CD14-positive monocyte (primary cell): ENCODE data around the gene BAZ1B. TPM values are rescaled to one million over a fixed set of nuclear protein-coding genes. Genes with fewer than 3 reads are reported as not detected.
"Not testable (repeated sequence)": the region's sequence is repeated elsewhere in the genome, so short reads cannot be mapped to it uniquely, and the experiment has no call there.

Experiments
- DNase-seq, 3 donors: peaks; one replicate each; pipeline ENCODE4 v3.0.0-alpha.2; 2011 to 2022
- H2AFZ ChIP-seq: 2 replicates; pipeline ENCODE4 v1.6.0; 2012; ENCODE audit warnings: mild to moderate bottlenecking, low read depth, low read length, inconsistent platforms; ENCODE audit not compliant: insufficient read depth, poor library complexity, severe bottlenecking
- H3K27ac ChIP-seq, 2 donors: 1 replicate in 1 of 2; 2 replicates in 1 of 2; pipeline ENCODE4 v1.5.1; 2012 to 2013; ENCODE audit warnings: low read length in 2 of 2, control low read depth in 1 of 2, inconsistent platforms in 1 of 2, low read depth in 1 of 2, mild to moderate bottlenecking in 1 of 2
- H3K27me3 ChIP-seq, 2 donors: one replicate each; pipeline versions ENCODE4 v1.6.0 to v1.6.1; 2011 to 2013; ENCODE audit warnings: low read length in 2 of 2; ENCODE audit not compliant: control insufficient read depth in 2 of 2, insufficient read depth in 2 of 2
- H3K36me3 ChIP-seq, 2 donors: replicated peaks in 1 of 2; 1 replicate in 1 of 2; 2 replicates in 1 of 2; pipeline versions ENCODE4 v1.5.1 to v1.6.1; 2012 to 2013; ENCODE audit warnings: low read length in 2 of 2, control low read depth in 1 of 2, inconsistent platforms in 1 of 2, mild to moderate bottlenecking in 1 of 2; ENCODE audit not compliant: insufficient read depth in 2 of 2, control insufficient read depth in 1 of 2
- H3K4me1 ChIP-seq, 2 donors: 1 replicate in 1 of 2; 2 replicates in 1 of 2; pipeline versions ENCODE4 v1.5.1 to v1.6.1; 2012 to 2013; ENCODE audit warnings: low read length in 2 of 2, control low read depth in 1 of 2, inconsistent platforms in 1 of 2, mild to moderate bottlenecking in 1 of 2, moderate library complexity in 1 of 2; ENCODE audit not compliant: insufficient read depth in 2 of 2, control insufficient read depth in 1 of 2
- H3K4me2 ChIP-seq: replicated peaks from 2 replicates; pipeline ENCODE3; 2012; ENCODE audit warnings: low read length, moderate library complexity, mild to moderate bottlenecking; ENCODE audit not compliant: poor library complexity, severe bottlenecking; ENCODE audit errors: extremely low read depth
- H3K4me3 ChIP-seq, 3 experiments: fragments of 200-600 bp in 1 of 3; sonication (generic) in 1 of 3; replicated peaks in 1 of 3; 1 replicate in 2 of 3; 2 replicates in 1 of 3; pipeline ENCODE4 v1.5.1; 2011 to 2013; ENCODE audit warnings: low read length in 3 of 3, mild to moderate bottlenecking in 3 of 3, control low read depth in 2 of 3, low read depth in 2 of 3, inconsistent platforms in 1 of 3, moderate library complexity in 1 of 3
- H3K79me2 ChIP-seq: 2 replicates; pipeline ENCODE4 v1.6.0; 2012; ENCODE audit warnings: mild to moderate bottlenecking, control low read depth, inconsistent platforms, low read length, moderate library complexity; ENCODE audit not compliant: insufficient read depth
- H3K9ac ChIP-seq: 2 replicates; pipeline ENCODE4 v1.6.0; 2017; ENCODE audit warnings: low read length, mild to moderate bottlenecking; ENCODE audit not compliant: insufficient read depth, poor library complexity, severe bottlenecking
- H3K9me3 ChIP-seq, 2 donors: replicated peaks in 1 of 2; 1 replicate in 1 of 2; 2 replicates in 1 of 2; pipeline versions ENCODE4 v1.5.1 to v1.6.1; 2012 to 2013; ENCODE audit warnings: low read length in 2 of 2, control low read depth in 1 of 2; ENCODE audit not compliant: control insufficient read depth in 1 of 2, insufficient read depth in 1 of 2
- H4K20me1 ChIP-seq: 2 replicates; pipeline ENCODE4 v1.6.0; 2012; ENCODE audit warnings: mild to moderate bottlenecking, low read length, control low read depth, moderate library complexity; ENCODE audit not compliant: insufficient read depth
- H3K27ac Mint-ChIP-seq, 7 donors: one replicate each; pipeline ENCODE4 v1.8.0; 2020; ENCODE audit warnings: mild to moderate bottlenecking in 7 of 7, mixed read lengths in 7 of 7, moderate library complexity in 6 of 7, inconsistent platforms in 2 of 7
- H3K27me3 Mint-ChIP-seq, 3 donors: one replicate each; pipeline ENCODE4 v1.8.0; 2021 to 2022; ENCODE audit warnings: low read depth in 3 of 3, mild to moderate bottlenecking in 3 of 3, mixed read lengths in 3 of 3, moderate library complexity in 3 of 3, inconsistent platforms in 1 of 3
- H3K36me3 Mint-ChIP-seq, 2 donors: one replicate each; pipeline ENCODE4 v1.8.0; 2020; ENCODE audit warnings: mixed read lengths in 2 of 2, inconsistent platforms in 1 of 2, mild to moderate bottlenecking in 1 of 2
- H3K4me1 Mint-ChIP-seq: one replicate; pipeline ENCODE4 v1.8.0; 2020; ENCODE audit warnings: mild to moderate bottlenecking, mixed read lengths
- H3K4me3 Mint-ChIP-seq, 2 donors: one replicate each; pipeline ENCODE4 v1.8.0; 2020; ENCODE audit warnings: mild to moderate bottlenecking in 2 of 2, mixed read lengths in 2 of 2, moderate library complexity in 1 of 2
- H3K9me3 Mint-ChIP-seq, 7 donors: one replicate each; pipeline ENCODE4 v1.8.0; 2020 to 2022; ENCODE audit warnings: mixed read lengths in 7 of 7, mild to moderate bottlenecking in 6 of 7, moderate library complexity in 6 of 7, inconsistent platforms in 2 of 7
- CTCF ChIP-seq: fragments of 200-600 bp; IDR thresholded peaks from one replicate; pipeline ENCODE4 v1.8.0; 2022; ENCODE audit warnings: antibody characterized with exemption, mild to moderate bottlenecking
- WGBS: methylation state at CpG from one replicate; pipeline ENCODE4 v1.1.5; 2013; ENCODE audit warnings: missing lambda C conversion rate; ENCODE audit not compliant: insufficient coverage; 5-methylcytosine and 5-hydroxymethylcytosine counted together
- intact Hi-C, 2 donors: fragments of 100-400 bp; cut with micrococcal nuclease; formaldehyde crosslinking; loops; one replicate each; pipeline versions ENCODE4 v1.15.0 to v1.15.1; 2023
- polyA plus RNA-seq, 3 donors: library from polyadenylated mRNA; depleted of rRNA in 1 of 3; unstranded in 2 of 3; stranded (reverse) in 1 of 3; fragments of 300-500 nt in 2 of 3; fragments of >200 nt in 1 of 3; fragmentation: Illumina TruSeq in 2 of 3; gene quantifications; 1 replicate in 2 of 3; 2 replicates in 1 of 3; pipeline ENCODE4 v1.2.3, GENCODE V29; 2012 to 2021

BAZ1B gene
- polyA plus RNA-seq, 3 donors = 2.5 to 12.1 (median 5.0) TPM

- H4K20me1 ChIP-seq = no peaks in the 10 kb centered on the region
- peaks cover 3 to 6% of the 10 kb centered on the region in 2 donors for H3K4me1 ChIP-seq
- H3K27me3 ChIP-seq = peaks cover 0 to 11% of the 10 kb centered on the region in 2 donors
- Mint-ChIP-seq H3K27ac (peak overlapping the region in 1 of 7 donors; percentile 20), H3K4me1 (peaks cover 5% of the 10 kb centered on the region), H3K4me3 (peak overlapping the region; percentile 16 to 42), H3K36me3 (peaks cover 4 to 5% of the 10 kb centered on the region in 2 donors), H3K9me3 (peaks cover 6 to 12% (median 7%) of the 10 kb centered on the region in 7 donors), H3K27me3 (peaks cover 20 to 30% (median 21%) of the 10 kb centered on the region in 3 donors)
- no peaks in the 10 kb centered on the region for H3K79me2 ChIP-seq
- no peak overlapping the region for H3K27ac ChIP-seq
- H3K9me3 ChIP-seq = peaks cover 5 to 6% of the 10 kb centered on the region in 2 donors
- no peak overlapping the region for H2AFZ ChIP-seq
- 94% methylated on average over 11 of the region's 11 CpGs for WGBS
- intact Hi-C loops = no loop called here
- H3K4me2 ChIP-seq = no peak overlapping the region
- no peak for TF ChIP-seq CTCF
- H3K4me3 ChIP-seq = no peak overlapping the region
- H3K9ac ChIP-seq = no peak overlapping the region
- no peaks in the 10 kb centered on the region for H3K36me3 ChIP-seq
- no peak for DNase-seq
These were observed 89.4 kb downstream of the BAZ1B start for GRCh38 chr7:73432676-73433075.

- Histone ChIP-seq H3K4me2 (no peak overlapping the region), H3K4me3 (no peak overlapping the region), H2AFZ (no peak overlapping the region), H4K20me1 (no peaks in the 10 kb centered on the region), H3K36me3 (no peaks in the 10 kb centered on the region), H3K27ac (no peak overlapping the region), H3K4me1 (peaks cover 3 to 6% of the 10 kb centered on the region in 2 donors), H3K9me3 (peaks cover 5 to 6% of the 10 kb centered on the region in 2 donors), H3K79me2 (no peaks in the 10 kb centered on the region), H3K27me3 (peaks cover 0 to 11% of the 10 kb centered on the region in 2 donors), H3K9ac (no peak overlapping the region)
- Mint-ChIP-seq H3K27me3 (peaks cover 19 to 31% (median 22%) of the 10 kb centered on the region in 3 donors), H3K36me3 (peaks cover 4 to 5% of the 10 kb centered on the region in 2 donors), H3K9me3 (peaks cover 6 to 12% (median 7%) of the 10 kb centered on the region in 7 donors), H3K4me3 (no peak overlapping the region), H3K4me1 (peaks cover 5% of the 10 kb centered on the region), H3K27ac (no peak overlapping the region)
- WGBS = 92% methylated on average over 11 of the region's 13 CpGs
- TF ChIP-seq CTCF = no peak
- DNase-seq = no peak
- intact Hi-C loops = no loop called here
These were observed 90.9 kb downstream of the BAZ1B start for GRCh38 chr7:73431041-73431835.

- H3K9me3 ChIP-seq, H3K36me3 Mint-ChIP-seq, H3K4me1 Mint-ChIP-seq, H3K4me3 ChIP-seq, intact Hi-C loops, H3K27ac ChIP-seq, DNase-seq, H4K20me1 ChIP-seq, H2AFZ ChIP-seq, H3K4me1 ChIP-seq, H3K9ac ChIP-seq, H3K4me2 ChIP-seq, H3K27ac Mint-ChIP-seq, H3K79me2 ChIP-seq, H3K4me3 Mint-ChIP-seq, H3K36me3 ChIP-seq: not testable (repeated sequence)
- Mint-ChIP-seq H3K27me3 (peaks cover 19 to 26% (median 23%) of the 10 kb centered on the region in 3 donors), H3K9me3 (peaks cover 6 to 12% (median 7%) of the 10 kb centered on the region in 7 donors)
- 93% methylated on average over 3 of the region's 4 CpGs for WGBS
- peaks cover 0 to 11% of the 10 kb centered on the region in 2 donors for H3K27me3 ChIP-seq
These were observed 91.6 kb downstream of the BAZ1B start for GRCh38 chr7:73430540-73430939.
